PFSK-1 (cell line): ENCODE results near the gene EQTN.

ENCODE experiments used
- FOXP2 ChIP-seq: optimal IDR thresholded peaks from 2 replicates; pipeline ENCODE3; 2011; ENCODE audit warnings: borderline replicate concordance, control low read depth, inconsistent platforms; ENCODE audit not compliant: insufficient read depth; ENCODE audit errors: extremely low read length, extremely low read depth
- POLR2AphosphoS5 ChIP-seq: IDR thresholded peaks from 2 replicates; pipeline ENCODE4 v1.6.1; 2012; ENCODE audit warnings: low read depth, mild to moderate bottlenecking, control low read depth, low read length, moderate library complexity
- REST ChIP-seq, 2 experiments: IDR thresholded peaks; 2 replicates each; pipeline versions ENCODE4 v1.6.1 to v1.8.0; 2011 to 2012; ENCODE audit warnings: low read depth in 2 of 2, low read length in 2 of 2, control low read depth in 1 of 2, inconsistent platforms in 1 of 2, mild to moderate bottlenecking in 1 of 2, moderate library complexity in 1 of 2; ENCODE audit not compliant: insufficient read depth in 1 of 2
- SIN3A ChIP-seq: IDR thresholded peaks from 2 replicates; pipeline ENCODE4 v1.6.1; 2012; ENCODE audit warnings: mild to moderate bottlenecking, low read length, moderate library complexity, borderline replicate concordance; ENCODE audit not compliant: insufficient read depth
- TAF1 ChIP-seq: IDR thresholded peaks from 2 replicates; pipeline ENCODE4 v1.6.1; 2012; ENCODE audit warnings: low read length, control low read depth, borderline replicate concordance; ENCODE audit not compliant: insufficient read depth

Gene EQTN

GRCh38 chr9:27292659-27293405 is 4.1 kb downstream of the EQTN start:
- TF ChIP-seq TAF1 (no peak), FOXP2 (no peak), REST (IDR thresholded peaks at IDR 0.05; ENCODE audit: insufficient read depth in 1 of 2, low read depth in 2 of 2, low read length in 2 of 2) (no peak), SIN3A (no peak), POLR2AphosphoS5 (no peak)

- TF ChIP-seq REST (IDR thresholded peaks at IDR 0.05; ENCODE audit: insufficient read depth in 1 of 2, low read depth in 2 of 2, low read length in 2 of 2): no peak
Measured at GRCh38 chr9:27291292-27291691, 5.7 kb downstream of the EQTN start.

GRCh38 chr9:27282269-27282668 is 14.7 kb downstream of the EQTN start:
- TF ChIP-seq TAF1 (no peak), FOXP2 (no peak), REST (IDR thresholded peaks at IDR 0.05; ENCODE audit: insufficient read depth in 1 of 2, low read depth in 2 of 2, low read length in 2 of 2) (no peak), SIN3A (no peak), POLR2AphosphoS5 (no peak)

- TF ChIP-seq FOXP2: no peak
- TF ChIP-seq TAF1: no peak
- no peak for TF ChIP-seq REST (IDR thresholded peaks at IDR 0.05; ENCODE audit: insufficient read depth in 1 of 2, low read depth in 2 of 2, low read length in 2 of 2)
- no peak for TF ChIP-seq SIN3A
- no peak for TF ChIP-seq POLR2AphosphoS5
Measured at GRCh38 chr9:27280860-27281259, 16.1 kb downstream of the EQTN start.

GRCh38 chr9:27280249-27280648 is 16.7 kb downstream of the EQTN start:
- TF ChIP-seq TAF1 (no peak), FOXP2 (no peak), POLR2AphosphoS5 (no peak)
